ENCODE results near the gene HCN3.

The HCN3 gene

GRCh38 chr1:155320252-155320651 is 43.0 kb downstream of the HCN3 start:
- TF ChIP-seq CTCF (IDR thresholded peaks at IDR 0.05; ENCODE audit: poor library complexity, severe bottlenecking): no peak
- no peaks in the 10 kb centered on the region for H3K27me3 ChIP-seq (ENCODE audit: insufficient read depth, poor library complexity, severe bottlenecking)
- peaks cover 52% of the 10 kb centered on the region for H3K36me3 ChIP-seq (ENCODE audit: low read depth)
- peak overlapping the region; percentile 83 for H3K27ac ChIP-seq (ENCODE audit: poor library complexity, severe bottlenecking)
- H3K9me3 ChIP-seq (ENCODE audit: severe bottlenecking): no peaks in the 10 kb centered on the region
- no peak for DNase-seq (ENCODE audit: low spot score)
- no peaks in the 10 kb centered on the region for H3K4me1 ChIP-seq (ENCODE audit: insufficient read depth, poor library complexity, severe bottlenecking)
- ATAC-seq (ENCODE audit: low read depth): no peak
- no peak overlapping the region for H3K4me3 ChIP-seq (ENCODE audit: severe bottlenecking)

- H3K36me3 ChIP-seq (ENCODE audit: low read depth): peaks cover 49% of the 10 kb centered on the region
- no peaks in the 10 kb centered on the region for H3K9me3 ChIP-seq (ENCODE audit: severe bottlenecking)
- ATAC-seq (ENCODE audit: low read depth) (peak; percentile 23), DNase-seq (ENCODE audit: low spot score) (peak; percentile 79)
- no peaks in the 10 kb centered on the region for H3K4me1 ChIP-seq (ENCODE audit: insufficient read depth, poor library complexity, severe bottlenecking)
- H3K27me3 ChIP-seq (ENCODE audit: insufficient read depth, poor library complexity, severe bottlenecking): no peaks in the 10 kb centered on the region
- TF ChIP-seq CTCF (IDR thresholded peaks at IDR 0.05; ENCODE audit: poor library complexity, severe bottlenecking): no peak
- H3K27ac ChIP-seq (ENCODE audit: poor library complexity, severe bottlenecking): peak within 1 kb of the TSS; percentile 83
- peak within 1 kb of the TSS; percentile 7 for H3K4me3 ChIP-seq (ENCODE audit: severe bottlenecking)
Observed at GRCh38 chr1:155320661-155321617, 43.7 kb downstream of the HCN3 start, which contains the start of gene RUSC1. RUSC1 (plus strand) TSS chr1:155320894; CDS start chr1:155321774, 880 bp downstream.

- no peak for ATAC-seq (ENCODE audit: low read depth)
- Histone ChIP-seq H3K27me3 (ENCODE audit: insufficient read depth, poor library complexity, severe bottlenecking) (no peaks in the 10 kb centered on the region), H3K4me3 (ENCODE audit: severe bottlenecking) (peak overlapping the region; percentile 52), H3K4me1 (ENCODE audit: insufficient read depth, poor library complexity, severe bottlenecking) (no peaks in the 10 kb centered on the region), H3K36me3 (ENCODE audit: low read depth) (peaks cover 40% of the 10 kb centered on the region), H3K27ac (ENCODE audit: poor library complexity, severe bottlenecking) (peak overlapping the region; percentile 83), H3K9me3 (ENCODE audit: severe bottlenecking) (no peaks in the 10 kb centered on the region)
- no peak for DNase-seq (ENCODE audit: low spot score)
- TF ChIP-seq CTCF (IDR thresholded peaks at IDR 0.05; ENCODE audit: poor library complexity, severe bottlenecking): no peak
Observed at GRCh38 chr1:155321639-155322503, 44.6 kb downstream of the HCN3 start.

- peaks cover 37% of the 10 kb centered on the region for H3K36me3 ChIP-seq (ENCODE audit: low read depth)
- no peaks in the 10 kb centered on the region for H3K9me3 ChIP-seq (ENCODE audit: severe bottlenecking)
- no peak for TF ChIP-seq CTCF (IDR thresholded peaks at IDR 0.05; ENCODE audit: poor library complexity, severe bottlenecking)
- peak overlapping the region; percentile 52 for H3K4me3 ChIP-seq (ENCODE audit: severe bottlenecking)
- H3K27me3 ChIP-seq (ENCODE audit: insufficient read depth, poor library complexity, severe bottlenecking): no peaks in the 10 kb centered on the region
- no peak for ATAC-seq (ENCODE audit: low read depth)
- no peaks in the 10 kb centered on the region for H3K4me1 ChIP-seq (ENCODE audit: insufficient read depth, poor library complexity, severe bottlenecking)
- peak overlapping the region; percentile 83 for H3K27ac ChIP-seq (ENCODE audit: poor library complexity, severe bottlenecking)
- no peak for DNase-seq (ENCODE audit: low spot score)
Observed at GRCh38 chr1:155322571-155322952, 45.3 kb downstream of the HCN3 start.

Data from RWPE2 (cell line).